ENCODE data around the gene CRY1.
"Not testable (repeated sequence)": the region's sequence is repeated elsewhere in the genome, so short reads cannot be mapped to it uniquely, and the experiment has no call there.

Gene CRY1

GRCh38 chr12:107108366-107108765, 15.0 kb upstream of the CRY1 start:
- not testable (repeated sequence) for DNase-seq (ENCODE audit: low read depth in 2 of 2)

- no peak for DNase-seq (ENCODE audit: low read depth in 2 of 2)
These were observed 14.0 kb upstream of the CRY1 start for GRCh38 chr12:107107381-107107780.

GRCh38 chr12:107106241-107107025, 13.1 kb upstream of the CRY1 start:
- no peak for DNase-seq (ENCODE audit: low read depth in 2 of 2)

GRCh38 chr12:107105410-107105703, 12.0 kb upstream of the CRY1 start:
- no peak for DNase-seq (ENCODE audit: low read depth in 2 of 2)

GRCh38 chr12:107103516-107103915, 10.2 kb upstream of the CRY1 start:
- DNase-seq (ENCODE audit: low read depth in 2 of 2) = no peak

- DNase-seq (ENCODE audit: low read depth in 2 of 2) = no peak
These were observed 9.7 kb upstream of the CRY1 start for GRCh38 chr12:107103097-107103496.

GRCh38 chr12:107102294-107102693, 8.9 kb upstream of the CRY1 start:
- no peak for DNase-seq (ENCODE audit: low read depth in 2 of 2)

GRCh38 chr12:107101651-107102050, 8.3 kb upstream of the CRY1 start:
- no peak for DNase-seq (ENCODE audit: low read depth in 2 of 2)

- DNase-seq (ENCODE audit: low read depth in 2 of 2) = no peak
These were observed 6.6 kb upstream of the CRY1 start for GRCh38 chr12:107099917-107100316.

- no peak for DNase-seq (ENCODE audit: low read depth in 2 of 2)
These were observed 3.2 kb upstream of the CRY1 start for GRCh38 chr12:107096571-107096970.

GRCh38 chr12:107094183-107094448, 767 bp upstream of the CRY1 start:
- DNase-seq (ENCODE audit: low read depth in 2 of 2) = no peak

- DNase-seq (ENCODE audit: low read depth in 2 of 2) = peak; percentile 63 to 66
These were observed 506 bp downstream of the CRY1 start for GRCh38 chr12:107092669-107093416.

- no peak for DNase-seq (ENCODE audit: low read depth in 2 of 2)
These were observed 1.2 kb downstream of the CRY1 start for GRCh38 chr12:107091989-107092641.

- no peak for DNase-seq (ENCODE audit: low read depth in 2 of 2)
These were observed 2.0 kb downstream of the CRY1 start for GRCh38 chr12:107091381-107091780.

- DNase-seq (ENCODE audit: low read depth in 2 of 2) = no peak
These were observed 2.6 kb downstream of the CRY1 start for GRCh38 chr12:107090711-107091110.

- no peak for DNase-seq (ENCODE audit: low read depth in 2 of 2)
These were observed 4.4 kb downstream of the CRY1 start for GRCh38 chr12:107088912-107089311.

GRCh38 chr12:107086314-107086713, 7.0 kb downstream of the CRY1 start:
- DNase-seq (ENCODE audit: low read depth in 2 of 2) = no peak

- DNase-seq (ENCODE audit: low read depth in 2 of 2) = no peak
These were observed 11.6 kb downstream of the CRY1 start for GRCh38 chr12:107081778-107082177.

- no peak for DNase-seq (ENCODE audit: low read depth in 2 of 2)
These were observed 13.1 kb downstream of the CRY1 start for GRCh38 chr12:107080299-107080698.

GRCh38 chr12:107079172-107080011, 14.0 kb downstream of the CRY1 start:
- DNase-seq (ENCODE audit: low read depth in 2 of 2) = no peak

GRCh38 chr12:107073266-107073665, 20.1 kb downstream of the CRY1 start:
- DNase-seq (ENCODE audit: low read depth in 2 of 2) = not testable (repeated sequence)

GRCh38 chr12:107066691-107067090, 26.7 kb downstream of the CRY1 start:
- DNase-seq (ENCODE audit: low read depth in 2 of 2) = no peak
